ENCODE results near the gene PLA1A. TPM values are rescaled to one million over a fixed set of nuclear protein-coding genes. Genes with fewer than 3 reads are reported as not detected.
"Not testable (repeated sequence)": the region's sequence is repeated elsewhere in the genome, so short reads cannot be mapped to it uniquely, and the experiment has no call there.

Gene PLA1A, protein sequence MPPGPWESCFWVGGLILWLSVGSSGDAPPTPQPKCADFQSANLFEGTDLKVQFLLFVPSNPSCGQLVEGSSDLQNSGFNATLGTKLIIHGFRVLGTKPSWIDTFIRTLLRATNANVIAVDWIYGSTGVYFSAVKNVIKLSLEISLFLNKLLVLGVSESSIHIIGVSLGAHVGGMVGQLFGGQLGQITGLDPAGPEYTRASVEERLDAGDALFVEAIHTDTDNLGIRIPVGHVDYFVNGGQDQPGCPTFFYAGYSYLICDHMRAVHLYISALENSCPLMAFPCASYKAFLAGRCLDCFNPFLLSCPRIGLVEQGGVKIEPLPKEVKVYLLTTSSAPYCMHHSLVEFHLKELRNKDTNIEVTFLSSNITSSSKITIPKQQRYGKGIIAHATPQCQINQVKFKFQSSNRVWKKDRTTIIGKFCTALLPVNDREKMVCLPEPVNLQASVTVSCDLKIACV
- total RNA-seq, result 10 to 100 TPM in 1 of 4 donors, 1 to 10 TPM in 3; 3.3 to 12.8 (median 7.3) TPM

GRCh38 chr3:119597548-119598288, at the start of gene PLA1A:
PLA1A (plus strand) TSS chr3:119597885; CDS start chr3:119597914, 29 bp downstream.
- no peak for TF ChIP-seq CTCF (IDR thresholded peaks at IDR 0.05)
- no peak for ATAC-seq (ENCODE audit: low FRiP score)
- DNase-seq (ENCODE audit: low spot score), result no peak

DNA sequence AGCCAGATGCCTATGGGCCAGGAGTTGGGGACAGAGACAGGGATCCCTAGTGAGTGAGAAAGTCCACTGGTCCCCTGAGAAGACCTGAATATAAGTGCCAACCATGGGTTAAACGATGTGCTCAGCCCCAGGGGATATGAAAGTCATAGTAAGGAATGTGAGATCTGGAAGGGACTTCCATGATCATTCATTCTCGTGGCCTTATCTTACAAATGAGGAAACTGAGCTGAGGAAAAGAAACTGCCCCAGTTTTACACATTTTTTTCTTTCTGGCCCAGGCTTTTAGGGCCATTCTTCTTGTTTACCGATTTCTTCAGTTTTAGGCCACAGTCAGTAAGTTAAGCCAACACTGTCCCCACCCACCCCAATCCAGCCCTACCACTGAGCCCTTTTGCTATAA, 49.3 kb upstream of the PLA1A start:
- ATAC-seq (ENCODE audit: low FRiP score) (no peak), DNase-seq (ENCODE audit: low spot score) (no peak)
- no peak for TF ChIP-seq CTCF (IDR thresholded peaks at IDR 0.05)

- no peak for ATAC-seq (ENCODE audit: low FRiP score)
- DNase-seq (ENCODE audit: low spot score), result no peak
- no peak for TF ChIP-seq CTCF (IDR thresholded peaks at IDR 0.05)
These were observed 47.3 kb upstream of the PLA1A start for GRCh38 chr3:119550192-119550910.

DNA sequence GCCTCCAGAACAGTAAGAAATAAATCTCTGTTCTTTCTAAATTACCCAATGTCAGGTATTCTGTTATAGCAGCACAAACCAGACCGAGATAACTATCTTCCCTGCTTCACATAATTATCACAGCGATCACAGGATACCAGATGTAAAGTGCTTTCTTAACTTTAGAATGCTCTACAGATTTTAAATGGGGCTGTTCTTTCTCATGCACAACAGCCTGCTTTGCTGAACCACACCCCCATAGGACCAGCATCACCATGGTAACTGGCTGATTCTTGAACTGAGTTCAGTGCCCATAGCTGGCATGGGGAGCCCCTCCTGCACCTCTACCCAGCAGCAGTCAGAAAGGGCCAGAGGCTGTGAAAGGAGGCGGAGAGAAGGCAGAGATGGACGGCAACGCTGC, 46.1 kb upstream of the PLA1A start:
- DNase-seq (ENCODE audit: low spot score), result no peak
- no peak for ATAC-seq (ENCODE audit: low FRiP score)
- TF ChIP-seq CTCF (IDR thresholded peaks at IDR 0.05), result no peak

DNA sequence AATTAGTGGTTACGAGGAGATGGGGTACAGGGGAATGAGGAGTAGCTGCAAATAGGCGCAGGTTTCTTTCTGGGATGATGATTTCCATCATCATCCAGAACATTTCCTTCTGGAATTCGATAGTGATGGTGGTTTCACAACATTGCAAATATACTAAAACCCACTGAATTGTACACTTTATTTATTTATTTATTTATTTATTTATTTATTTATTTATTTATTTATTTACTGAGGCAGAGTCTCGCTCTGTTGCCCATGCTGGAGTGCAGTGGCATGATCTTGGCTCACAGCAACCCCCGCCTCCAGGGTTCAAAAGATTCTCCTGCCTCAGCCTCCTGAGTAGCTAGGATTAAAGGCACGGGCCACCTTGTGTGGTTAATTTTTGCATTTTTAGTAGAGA, 44.8 kb upstream of the PLA1A start:
- not testable (repeated sequence) for DNase-seq (ENCODE audit: low spot score); ATAC-seq (ENCODE audit: low FRiP score)

GRCh38 chr3:119553823-119554415, 43.8 kb upstream of the PLA1A start:
- ATAC-seq (ENCODE audit: low FRiP score) (no peak), DNase-seq (ENCODE audit: low spot score) (no peak)
- no peak for TF ChIP-seq CTCF (IDR thresholded peaks at IDR 0.05)

GRCh38 chr3:119555309-119555735, 42.4 kb upstream of the PLA1A start:
- no peak for ATAC-seq (ENCODE audit: low FRiP score)
- no peak for DNase-seq (ENCODE audit: low spot score)

More at GRCh38 chr3:119555309-119555735, 42.4 kb upstream of the PLA1A start:
- no peak for TF ChIP-seq CTCF (IDR thresholded peaks at IDR 0.05)
